ENCODE measurements around the gene TNXB.
A peak's percentile ranks its signal among the peaks of the same experiment; 100 is the strongest.

TNXB gene, protein sequence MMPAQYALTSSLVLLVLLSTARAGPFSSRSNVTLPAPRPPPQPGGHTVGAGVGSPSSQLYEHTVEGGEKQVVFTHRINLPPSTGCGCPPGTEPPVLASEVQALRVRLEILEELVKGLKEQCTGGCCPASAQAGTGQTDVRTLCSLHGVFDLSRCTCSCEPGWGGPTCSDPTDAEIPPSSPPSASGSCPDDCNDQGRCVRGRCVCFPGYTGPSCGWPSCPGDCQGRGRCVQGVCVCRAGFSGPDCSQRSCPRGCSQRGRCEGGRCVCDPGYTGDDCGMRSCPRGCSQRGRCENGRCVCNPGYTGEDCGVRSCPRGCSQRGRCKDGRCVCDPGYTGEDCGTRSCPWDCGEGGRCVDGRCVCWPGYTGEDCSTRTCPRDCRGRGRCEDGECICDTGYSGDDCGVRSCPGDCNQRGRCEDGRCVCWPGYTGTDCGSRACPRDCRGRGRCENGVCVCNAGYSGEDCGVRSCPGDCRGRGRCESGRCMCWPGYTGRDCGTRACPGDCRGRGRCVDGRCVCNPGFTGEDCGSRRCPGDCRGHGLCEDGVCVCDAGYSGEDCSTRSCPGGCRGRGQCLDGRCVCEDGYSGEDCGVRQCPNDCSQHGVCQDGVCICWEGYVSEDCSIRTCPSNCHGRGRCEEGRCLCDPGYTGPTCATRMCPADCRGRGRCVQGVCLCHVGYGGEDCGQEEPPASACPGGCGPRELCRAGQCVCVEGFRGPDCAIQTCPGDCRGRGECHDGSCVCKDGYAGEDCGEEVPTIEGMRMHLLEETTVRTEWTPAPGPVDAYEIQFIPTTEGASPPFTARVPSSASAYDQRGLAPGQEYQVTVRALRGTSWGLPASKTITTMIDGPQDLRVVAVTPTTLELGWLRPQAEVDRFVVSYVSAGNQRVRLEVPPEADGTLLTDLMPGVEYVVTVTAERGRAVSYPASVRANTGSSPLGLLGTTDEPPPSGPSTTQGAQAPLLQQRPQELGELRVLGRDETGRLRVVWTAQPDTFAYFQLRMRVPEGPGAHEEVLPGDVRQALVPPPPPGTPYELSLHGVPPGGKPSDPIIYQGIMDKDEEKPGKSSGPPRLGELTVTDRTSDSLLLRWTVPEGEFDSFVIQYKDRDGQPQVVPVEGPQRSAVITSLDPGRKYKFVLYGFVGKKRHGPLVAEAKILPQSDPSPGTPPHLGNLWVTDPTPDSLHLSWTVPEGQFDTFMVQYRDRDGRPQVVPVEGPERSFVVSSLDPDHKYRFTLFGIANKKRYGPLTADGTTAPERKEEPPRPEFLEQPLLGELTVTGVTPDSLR (N-terminal part only)

DNA sequence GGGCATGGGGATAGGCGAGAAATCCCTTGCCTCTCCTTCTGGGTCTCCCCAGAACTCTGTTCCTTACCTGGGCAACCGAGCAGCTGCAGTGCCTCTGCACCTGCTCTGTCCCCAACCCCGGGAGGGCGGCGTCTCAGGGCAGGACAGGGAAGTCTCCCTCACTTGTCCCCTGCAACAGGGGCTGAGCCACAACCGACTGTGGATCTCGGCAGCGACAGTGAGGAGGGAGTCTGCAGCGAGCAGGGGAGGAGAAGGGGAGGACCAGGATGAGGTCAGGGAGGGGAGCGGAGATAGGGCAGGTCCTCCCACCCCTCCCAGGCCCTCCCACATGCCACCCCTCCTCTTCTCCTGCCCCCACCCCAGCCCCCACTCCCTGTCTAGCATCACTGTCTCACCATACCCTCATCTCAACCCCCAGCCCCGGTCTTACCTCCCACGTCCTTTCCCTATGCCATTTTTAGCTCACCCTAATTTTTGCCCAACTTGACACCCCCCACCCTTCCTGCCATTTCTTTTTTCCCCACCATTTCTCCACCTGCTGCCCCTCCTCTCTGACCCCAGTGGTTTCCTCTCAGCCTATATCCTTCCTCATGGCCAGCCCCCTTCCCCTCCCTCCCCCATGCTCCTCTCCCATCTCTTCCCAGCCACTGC lies at the start of gene TNXB:
TSS of gene TNXB (minus strand) at position 225 of the 651 bp plus-strand sequence. CDS start 11,140 bp downstream, outside the sequence.
- TF ChIP-seq, protein P1, sequence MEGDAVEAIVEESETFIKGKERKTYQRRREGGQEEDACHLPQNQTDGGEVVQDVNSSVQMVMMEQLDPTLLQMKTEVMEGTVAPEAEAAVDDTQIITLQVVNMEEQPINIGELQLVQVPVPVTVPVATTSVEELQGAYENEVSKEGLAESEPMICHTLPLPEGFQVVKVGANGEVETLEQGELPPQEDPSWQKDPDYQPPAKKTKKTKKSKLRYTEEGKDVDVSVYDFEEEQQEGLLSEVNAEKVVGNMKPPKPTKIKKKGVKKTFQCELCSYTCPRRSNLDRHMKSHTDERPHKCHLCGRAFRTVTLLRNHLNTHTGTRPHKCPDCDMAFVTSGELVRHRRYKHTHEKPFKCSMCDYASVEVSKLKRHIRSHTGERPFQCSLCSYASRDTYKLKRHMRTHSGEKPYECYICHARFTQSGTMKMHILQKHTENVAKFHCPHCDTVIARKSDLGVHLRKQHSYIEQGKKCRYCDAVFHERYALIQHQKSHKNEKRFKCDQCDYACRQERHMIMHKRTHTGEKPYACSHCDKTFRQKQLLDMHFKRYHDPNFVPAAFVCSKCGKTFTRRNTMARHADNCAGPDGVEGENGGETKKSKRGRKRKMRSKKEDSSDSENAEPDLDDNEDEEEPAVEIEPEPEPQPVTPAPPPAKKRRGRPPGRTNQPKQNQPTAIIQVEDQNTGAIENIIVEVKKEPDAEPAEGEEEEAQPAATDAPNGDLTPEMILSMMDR (IDR thresholded peaks at IDR 0.05), result no peak

DNA sequence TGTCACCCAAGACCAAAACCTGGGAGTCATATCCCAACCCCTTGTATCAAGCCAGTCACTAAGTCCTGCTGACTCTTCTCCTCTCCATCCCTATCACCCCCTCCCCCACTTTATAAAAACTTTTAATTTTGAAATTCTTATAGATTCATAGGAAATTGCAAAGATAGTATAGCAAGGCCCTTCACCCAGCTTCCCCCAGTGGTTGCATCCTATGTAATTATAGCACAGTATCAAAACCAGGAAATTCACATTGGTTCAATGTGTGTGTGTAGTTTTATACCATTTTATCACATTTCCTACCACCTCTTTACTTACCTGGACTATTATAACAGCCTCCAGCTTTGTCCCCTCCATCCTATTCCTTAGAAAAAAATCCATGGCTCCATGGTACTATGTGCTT lies 48.9 kb upstream of the TNXB start:
- TF ChIP-seq, protein P1 (IDR thresholded peaks at IDR 0.05), result no peak

DNA sequence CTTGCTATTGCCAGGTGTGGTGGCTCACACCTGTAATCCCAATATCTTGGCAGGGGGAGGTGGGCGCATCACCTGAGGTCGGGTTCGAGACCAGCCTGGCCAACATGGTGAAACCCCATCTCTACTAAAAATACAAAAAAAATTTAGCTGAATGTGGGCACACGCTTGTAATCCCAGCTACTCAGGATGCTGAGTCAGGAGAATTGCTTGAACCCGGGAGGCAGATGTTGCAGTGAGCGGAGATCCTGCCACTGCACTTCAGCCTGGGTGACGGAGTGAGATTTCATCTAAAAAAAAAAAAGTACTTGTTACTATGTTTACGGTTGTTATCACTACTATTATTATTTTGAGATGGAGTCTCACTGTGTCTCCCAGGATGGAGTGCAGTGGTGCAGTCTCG lies 47.8 kb upstream of the TNXB start:
- TF ChIP-seq, protein P1 (IDR thresholded peaks at IDR 0.05), result no peak

DNA sequence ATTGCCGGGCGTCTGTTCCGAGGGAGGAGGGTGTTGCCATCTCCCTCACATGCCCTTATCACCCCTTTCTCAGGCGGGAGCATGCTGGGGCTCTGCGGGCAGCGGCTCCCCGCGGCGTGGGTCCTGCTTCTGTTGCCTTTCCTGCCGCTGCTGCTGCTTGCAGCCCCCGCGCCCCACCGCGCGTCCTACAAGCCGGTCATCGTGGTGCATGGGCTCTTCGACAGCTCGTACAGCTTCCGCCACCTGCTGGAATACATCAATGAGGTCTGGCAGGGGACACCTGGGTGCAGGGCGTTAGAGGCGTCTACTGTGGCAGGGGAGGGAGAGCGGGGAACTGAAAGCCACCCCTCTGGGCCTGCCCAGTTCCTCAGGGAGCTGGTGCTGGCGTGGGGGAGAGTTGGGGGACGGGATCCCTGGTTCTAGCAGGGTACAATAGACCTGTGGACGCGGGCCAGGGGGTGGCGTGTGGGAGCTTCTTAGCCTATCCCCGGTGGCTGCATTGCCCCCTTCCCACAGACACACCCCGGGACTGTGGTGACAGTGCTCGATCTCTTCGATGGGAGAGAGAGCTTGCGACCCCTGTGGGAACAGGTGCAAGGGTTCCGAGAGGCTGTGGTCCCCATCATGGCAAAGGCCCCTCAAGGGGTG lies 45.5 kb upstream of the TNXB start:
- TF ChIP-seq, protein P1 (IDR thresholded peaks at IDR 0.05), result peak; percentile 48; the same call in 1 of the 2 replicates

DNA sequence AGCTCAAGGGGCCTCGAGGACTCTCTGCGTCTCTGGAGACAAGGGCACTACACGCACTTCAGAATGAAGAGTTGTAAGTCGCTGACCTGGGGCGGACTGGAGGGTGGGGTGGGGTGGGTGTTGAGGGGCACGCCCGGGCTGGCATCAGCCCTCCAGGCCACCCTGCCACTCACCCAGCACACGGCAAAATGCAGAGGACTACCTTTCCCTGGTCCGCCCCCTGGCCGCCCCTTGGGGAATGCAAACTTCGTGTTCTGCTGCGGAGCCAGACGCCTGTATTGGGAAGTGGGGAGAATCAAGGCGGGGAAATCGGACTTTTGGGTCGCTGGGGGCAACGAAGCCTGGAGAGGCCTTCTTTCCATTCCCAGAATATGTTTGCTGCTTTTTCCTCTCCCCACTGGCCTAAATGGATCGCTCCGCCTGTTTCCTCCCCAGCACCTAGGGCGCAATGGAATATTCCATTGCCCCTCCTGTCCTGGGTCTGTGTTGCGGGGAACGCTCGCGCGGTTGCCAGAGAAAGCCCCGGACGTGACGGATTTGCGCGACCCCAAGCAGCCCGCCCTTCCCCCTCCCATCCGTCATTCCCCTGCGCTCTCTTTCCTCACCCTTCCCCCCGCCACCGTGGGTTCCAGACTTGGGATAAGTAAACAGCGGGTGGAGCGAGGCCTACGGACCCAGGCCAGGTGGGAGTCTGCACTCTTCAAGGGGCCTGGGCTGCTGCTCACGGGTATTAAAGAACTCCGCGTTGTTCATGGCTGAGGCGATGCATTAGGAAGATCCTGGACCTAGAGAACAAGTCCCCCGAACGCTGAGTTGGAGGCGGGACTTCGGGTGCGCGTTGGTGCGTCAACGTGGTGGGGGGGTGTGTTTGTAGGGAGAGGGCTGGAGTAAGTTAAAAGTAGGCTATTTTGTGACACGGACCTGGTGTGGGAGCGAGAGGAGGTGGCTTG lies 44.7 kb upstream of the TNXB start, which contains the start of gene PPT2:
TSS of gene PPT2 (plus strand) at position 578 of the 950 bp plus-strand sequence. CDS start 454 bp downstream, outside the sequence.
- TF ChIP-seq, protein P1 (IDR thresholded peaks at IDR 0.05), result no peak
